T-helper 2 cell treated with Interferon-gamma antibody and Interleukin-4, amounts not matched to agents 100 ng/mL and 5 ng/mL, for 36 hours (primary cell): ENCODE data around the gene PMS2. TPM values are rescaled to one million over a fixed set of nuclear protein-coding genes. Genes with fewer than 3 reads are reported as not detected.
"Not testable (repeated sequence)": the region's sequence is repeated elsewhere in the genome, so short reads cannot be mapped to it uniquely, and the experiment has no call there.

Experiments
- intact Hi-C: fragments of 100-400 bp; cut with micrococcal nuclease; formaldehyde crosslinking; loops from one replicate; pipeline ENCODE4 v1.15.1; 2023
- total RNA-seq: library from RNA; stranded (reverse); gene quantifications from 2 replicates; pipeline ENCODE4 v1.2.3, GENCODE V29; 2022

Gene PMS2
- total RNA-seq, 1 donor from 2014 or later, result 19.2 TPM

DNA sequence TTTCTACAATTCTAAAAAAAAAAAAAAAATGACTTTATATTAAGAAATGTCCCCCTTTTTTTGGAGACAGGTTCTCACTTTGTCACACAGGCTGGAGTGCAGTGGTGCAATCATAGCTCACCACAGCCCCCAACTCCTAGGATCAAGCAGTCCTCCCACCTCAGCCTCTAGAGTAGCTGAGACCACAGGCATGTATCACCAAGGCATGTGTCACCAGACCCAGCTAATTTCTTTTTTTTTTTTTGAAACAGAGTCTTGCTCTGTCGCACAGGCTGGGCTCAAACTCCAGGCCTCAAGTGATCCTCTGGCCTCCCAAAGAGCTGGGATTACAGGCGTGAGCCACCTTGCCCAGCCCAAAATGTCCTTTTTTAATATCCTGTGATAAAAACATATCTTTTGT lies 84.7 kb downstream of the PMS2 start:
- intact Hi-C loops, result not testable (repeated sequence)

Other genes with a start within 250 kb of the PMS2 start
- gene RNF216, start 227.4 kb downstream of the PMS2 start, total RNA-seq, result 33.9 and 34.7 TPM in 2 replicates
- 0.57 TPM in 1 of 2 replicates, not detected in the other for gene OCM, start 128.3 kb downstream of the PMS2 start, total RNA-seq
- gene CCZ1, start 110.3 kb downstream of the PMS2 start, total RNA-seq, result 93.4 and 96.4 TPM in 2 replicates
- gene RSPH10B, start 38.4 kb downstream of the PMS2 start, total RNA-seq, result 0.34 TPM in 1 of 2 replicates, not detected in the other
- gene AIMP2, start 223 bp upstream of the PMS2 start, total RNA-seq, result 39.9 and 43.4 TPM in 2 replicates
- 0.18 TPM in 1 of 2 replicates, not detected in the other for gene ANKRD61, start 22.3 kb upstream of the PMS2 start, total RNA-seq
- gene EIF2AK1, start 50.1 kb upstream of the PMS2 start, total RNA-seq, result 94.7 and 113 TPM in 2 replicates
- 16.3 and 16.8 TPM in 2 replicates for gene USP42, start 95.9 kb upstream of the PMS2 start, total RNA-seq